ENCODE data around the gene CBX1. TPM values are rescaled to one million over a fixed set of nuclear protein-coding genes. Genes with fewer than 3 reads are reported as not detected.
A peak's percentile ranks its signal among the peaks of the same experiment; 100 is the strongest.

CBX1 gene
- total RNA-seq, 1 donor from 2014 or later, result 34.0 TPM

DNA sequence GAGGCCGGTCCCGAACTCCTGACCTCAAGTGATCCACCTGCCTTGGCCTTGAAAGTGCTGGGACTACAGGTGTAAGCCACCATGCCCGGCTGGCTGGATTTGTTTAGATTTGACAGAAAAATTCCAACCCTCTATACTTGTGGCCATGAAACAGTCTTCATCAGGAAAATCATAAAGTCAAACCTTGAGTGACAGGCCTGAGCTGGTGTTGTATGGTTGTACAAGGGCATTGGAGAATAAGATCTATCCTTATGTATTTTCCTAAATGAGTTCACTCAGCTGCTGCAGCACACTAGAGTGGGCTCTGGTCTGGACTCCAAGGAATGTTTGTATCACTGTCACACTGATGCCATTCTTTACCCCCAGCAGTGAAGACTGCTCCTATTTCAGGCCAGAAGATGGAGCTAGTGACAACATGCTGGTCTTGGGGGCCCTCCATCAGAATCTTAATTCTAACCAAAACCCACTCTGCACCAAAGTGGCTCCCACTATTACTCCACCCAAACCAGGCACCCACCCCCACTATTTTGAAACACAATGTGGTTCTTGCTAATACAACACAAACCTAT, 33.7 kb upstream of the CBX1 start:
- intact Hi-C loops (cut with DNase I), result loop anchor here (10.0 kb wide), 1 partner anchor 50 kb away; no protein-coding TSS in a partner anchor
- no peaks in the 10 kb centered on the region for H3K4me1 ChIP-seq
- ATAC-seq, result no peak
- H3K36me3 ChIP-seq, result no peaks in the 10 kb centered on the region
- no peak for TF ChIP-seq CTCF (IDR thresholded peaks at IDR 0.05)
- no peak for DNase-seq
- no peaks in the 10 kb centered on the region for H3K27me3 ChIP-seq
- no peak overlapping the region for H3K4me3 ChIP-seq
- no peak overlapping the region for H3K27ac ChIP-seq
- H3K9me3 ChIP-seq, result no peaks in the 10 kb centered on the region

DNA sequence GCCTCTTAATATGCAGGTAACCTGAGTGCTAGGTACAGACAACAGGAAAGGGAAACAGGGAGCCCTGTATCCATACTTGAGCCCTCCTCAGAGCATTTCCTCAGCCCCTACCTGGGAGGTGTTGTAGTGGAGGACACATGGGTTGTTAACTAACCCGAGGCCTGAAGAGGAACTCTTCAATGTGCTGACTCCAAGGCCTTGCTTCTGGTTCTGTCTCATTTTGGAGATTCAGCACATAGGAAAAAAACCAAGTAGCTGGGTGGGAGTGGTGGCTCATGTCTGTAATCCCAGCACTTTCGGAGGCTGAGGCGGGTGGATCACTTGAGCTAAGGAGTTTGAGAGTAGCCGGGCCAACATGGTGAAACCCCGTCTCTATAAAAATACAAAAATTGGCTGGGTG, 31.1 kb upstream of the CBX1 start:
- no peaks in the 10 kb centered on the region for H3K36me3 ChIP-seq
- ATAC-seq, result no peak
- no peaks in the 10 kb centered on the region for H3K4me1 ChIP-seq
- H3K9me3 ChIP-seq, result no peaks in the 10 kb centered on the region
- TF ChIP-seq CTCF (IDR thresholded peaks at IDR 0.05), result no peak
- no peak for DNase-seq
- intact Hi-C loops (cut with DNase I), result loop anchor here (10.0 kb wide), 1 partner anchor 48 kb away; no protein-coding TSS in a partner anchor
- H3K27ac ChIP-seq, result no peak overlapping the region
- no peaks in the 10 kb centered on the region for H3K27me3 ChIP-seq
- no peak overlapping the region for H3K4me3 ChIP-seq

- H3K36me3 ChIP-seq, result peaks cover 3% of the 10 kb centered on the region
- no peaks in the 10 kb centered on the region for H3K9me3 ChIP-seq
- H3K27me3 ChIP-seq, result no peaks in the 10 kb centered on the region
- no peak overlapping the region for H3K4me3 ChIP-seq
- H3K27ac ChIP-seq, result no peak overlapping the region
- no peaks in the 10 kb centered on the region for H3K4me1 ChIP-seq
- intact Hi-C loops (cut with DNase I), result loop anchor here (10.0 kb wide), 1 partner anchor 47 kb away; no protein-coding TSS in a partner anchor
- peak; percentile 96 for ATAC-seq
- TF ChIP-seq CTCF (IDR thresholded peaks at IDR 0.05), result peak; percentile 84
- DNase-seq, result no peak
These were observed 30.0 kb upstream of the CBX1 start for GRCh38 chr17:48131216-48131824.

- ATAC-seq (no peak), DNase-seq (no peak)
- Histone ChIP-seq H3K36me3 (peaks cover 11% of the 10 kb centered on the region), H3K9me3 (no peaks in the 10 kb centered on the region), H3K27me3 (no peaks in the 10 kb centered on the region), H3K27ac (no peak overlapping the region), H3K4me3 (no peak overlapping the region), H3K4me1 (no peaks in the 10 kb centered on the region)
- intact Hi-C loops (cut with DNase I), result loop anchor here (10.0 kb wide), 1 partner anchor 45 kb away; no protein-coding TSS in a partner anchor
- no peak for TF ChIP-seq CTCF (IDR thresholded peaks at IDR 0.05)
These were observed 28.7 kb upstream of the CBX1 start for GRCh38 chr17:48129981-48130380.

DNA sequence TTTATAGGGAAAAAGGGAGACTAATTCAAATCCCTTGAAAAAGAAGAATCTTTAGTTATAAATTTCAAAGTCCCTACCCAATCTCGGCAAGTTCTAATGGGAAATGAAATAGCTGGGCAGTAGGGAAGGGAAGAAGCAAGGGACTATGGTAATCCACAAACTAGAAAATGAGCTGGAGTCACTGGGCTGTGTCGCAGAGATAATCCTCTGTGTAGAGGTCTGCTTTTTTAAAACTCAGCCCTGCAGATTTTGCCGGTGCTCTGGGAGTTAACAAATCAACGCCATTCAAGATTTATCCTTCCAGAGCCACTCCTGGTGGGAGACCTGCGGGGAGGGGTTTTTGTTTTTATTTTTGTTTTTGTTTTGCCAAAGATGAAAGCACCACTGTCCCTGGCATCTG, 27.1 kb upstream of the CBX1 start:
- ATAC-seq, result no peak
- intact Hi-C loops (cut with DNase I), result no loop called here

More for the DNA sequence above, 27.1 kb upstream of the CBX1 start:
- Histone ChIP-seq H3K4me1 (no peaks in the 10 kb centered on the region), H3K27me3 (no peaks in the 10 kb centered on the region), H3K36me3 (peaks cover 11% of the 10 kb centered on the region), H3K9me3 (no peaks in the 10 kb centered on the region), H3K4me3 (no peak overlapping the region), H3K27ac (no peak overlapping the region)
- DNase-seq, result no peak
- no peak for TF ChIP-seq CTCF (IDR thresholded peaks at IDR 0.05)
